Endodermal cell (in vitro differentiated cells): ENCODE data around the gene UGT1A7. TPM values are rescaled to one million over a fixed set of nuclear protein-coding genes. Genes with fewer than 3 reads are reported as not detected.
"Not testable (repeated sequence)": the region's sequence is repeated elsewhere in the genome, so short reads cannot be mapped to it uniquely, and the experiment has no call there.

Experiments
- DNase-seq: peaks from one replicate; pipeline ENCODE4 v3.0.0-alpha.2; 2017
- H3K27ac ChIP-seq: 2 replicates; pipeline ENCODE4 v1.5.1; 2013; ENCODE audit warnings: mild to moderate bottlenecking, low read depth, low read length, moderate library complexity
- H3K27me3 ChIP-seq: 2 replicates; pipeline ENCODE4 v1.6.1; 2013; ENCODE audit warnings: mild to moderate bottlenecking, low read length, moderate library complexity; ENCODE audit not compliant: insufficient read depth, control insufficient read depth, poor library complexity, severe bottlenecking
- H3K36me3 ChIP-seq: 2 replicates; pipeline ENCODE4 v1.7.0; 2013; ENCODE audit warnings: mild to moderate bottlenecking, low read length, moderate library complexity; ENCODE audit not compliant: control insufficient read depth, insufficient read depth
- H3K4me1 ChIP-seq: one replicate; pipeline ENCODE4 v1.7.0; 2013; ENCODE audit warnings: low read length; ENCODE audit not compliant: control insufficient read depth, insufficient read depth
- H3K4me3 ChIP-seq: 2 replicates; pipeline ENCODE4 v1.5.1; 2013; ENCODE audit warnings: mild to moderate bottlenecking, low read length, moderate library complexity
- H3K9ac ChIP-seq: 2 replicates; pipeline ENCODE4 v1.6.1; 2013; ENCODE audit warnings: mild to moderate bottlenecking, low read length, moderate library complexity; ENCODE audit not compliant: poor library complexity, severe bottlenecking; ENCODE audit errors: extremely low read depth
- H3K9me3 ChIP-seq: 2 replicates; pipeline ENCODE4 v1.6.1; 2013; ENCODE audit warnings: mild to moderate bottlenecking, low read length, moderate library complexity; ENCODE audit not compliant: control insufficient read depth
- H3K27ac Mint-ChIP-seq: 2 replicates; pipeline ENCODE4 v1.8.0; 2020; ENCODE audit warnings: mixed read lengths
- H3K27me3 Mint-ChIP-seq: 2 replicates; pipeline ENCODE4 v1.8.0; 2021; ENCODE audit warnings: mild to moderate bottlenecking, mixed read lengths; ENCODE audit not compliant: insufficient read depth
- H3K36me3 Mint-ChIP-seq: 2 replicates; pipeline ENCODE4 v1.8.0; 2020; ENCODE audit warnings: low read depth, mixed read lengths
- H3K4me1 Mint-ChIP-seq: 2 replicates; pipeline ENCODE4 v1.8.0; 2020; ENCODE audit warnings: mixed read lengths
- H3K4me3 Mint-ChIP-seq: 2 replicates; pipeline ENCODE4 v1.8.0; 2020; ENCODE audit warnings: mild to moderate bottlenecking, moderate library complexity, mixed read lengths
- H3K9me3 Mint-ChIP-seq: 2 replicates; pipeline ENCODE4 v1.8.0; 2020; ENCODE audit warnings: mild to moderate bottlenecking, mixed read lengths
- CTCF ChIP-seq: fragments of 200-600 bp; sonication (generic); conservative IDR thresholded peaks from 2 replicates; pipeline ENCODE4 v1.5.0; 2021; ENCODE audit warnings: antibody characterized with exemption, mild to moderate bottlenecking
- WGBS, 2 experiments: methylation state at CpG; one replicate each; pipeline versions ENCODE4 v1.1.5 to v1.1.7; 2013; ENCODE audit warnings: missing lambda C conversion rate in 2 of 2, mixed read lengths in 1 of 2; ENCODE audit not compliant: insufficient coverage in 1 of 2, insufficient read length in 1 of 2; 5-methylcytosine and 5-hydroxymethylcytosine counted together
- total RNA-seq, 2 donors: library from RNA; stranded (reverse); fragmentation: NEBNext Ultra II Directional in 1 of 2; extraction: Animal tissue kit (Norgen Biotek cat#: 25700) in 1 of 2; gene quantifications; 2 replicates in 1 of 2; 3 replicates in 1 of 2; pipeline ENCODE4 v1.2.1, GENCODE V29; 2021

Gene UGT1A7
- total RNA-seq, 2 donors from 2014 or later: not detected

- no peaks in the 10 kb centered on the region for H3K4me1 ChIP-seq
- 94% methylated on average over 2 of the region's 2 CpGs; no CpG with 5 or more reads in 1 of the 2 experiments for WGBS, 2 experiments
- no peak for TF ChIP-seq CTCF
- Mint-ChIP-seq H3K4me3 (no peak overlapping the region), H3K36me3 (no peaks in the 10 kb centered on the region), H3K4me1 (no peaks in the 10 kb centered on the region), H3K9me3 (peaks cover 17% of the 10 kb centered on the region), H3K27me3 (peaks cover 2% of the 10 kb centered on the region), H3K27ac (no peak overlapping the region)
- H3K27me3 ChIP-seq: no peaks in the 10 kb centered on the region
- H3K9ac ChIP-seq: no peak overlapping the region
- no peak overlapping the region for H3K4me3 ChIP-seq
- no peak for DNase-seq
- H3K27ac ChIP-seq: no peak overlapping the region
- H3K9me3 ChIP-seq: no peaks in the 10 kb centered on the region
- H3K36me3 ChIP-seq: no peaks in the 10 kb centered on the region
Measured at GRCh38 chr2:233651430-233651829, 30.3 kb upstream of the UGT1A7 start.

DNA sequence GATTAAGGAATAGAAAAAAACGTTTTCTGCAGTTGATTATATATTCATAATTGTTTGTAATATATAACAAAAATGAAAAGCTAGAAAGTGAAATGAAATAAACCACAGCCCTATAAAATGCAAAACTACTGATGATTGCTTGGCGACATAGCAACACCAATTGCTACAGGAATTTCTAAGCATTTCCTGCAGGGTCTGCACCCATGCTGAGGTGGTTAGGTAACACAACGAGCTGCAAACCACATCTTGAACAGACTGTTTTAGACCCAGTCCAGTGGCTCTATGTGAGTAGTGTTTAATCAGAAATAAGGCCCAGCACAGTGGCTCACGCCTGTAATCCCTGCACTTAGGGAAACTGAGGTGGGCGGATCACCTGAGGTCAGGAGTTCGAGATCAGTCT is 27.2 kb upstream of the UGT1A7 start:
- no peaks in the 10 kb centered on the region for H3K36me3 Mint-ChIP-seq
- Histone ChIP-seq H3K4me1 (no peaks in the 10 kb centered on the region), H3K36me3 (no peaks in the 10 kb centered on the region), H3K27ac (no peak overlapping the region), H3K9me3 (no peaks in the 10 kb centered on the region), H3K4me3 (no peak overlapping the region), H3K27me3 (peaks cover 6% of the 10 kb centered on the region), H3K9ac (no peak overlapping the region)
- H3K4me1 Mint-ChIP-seq: no peaks in the 10 kb centered on the region
- no peak for DNase-seq
- H3K27me3 Mint-ChIP-seq: peaks cover 4% of the 10 kb centered on the region
- TF ChIP-seq CTCF: no peak
- 79 to 81% methylated on average over 5 of the region's 6 CpGs for WGBS, 2 experiments
- H3K27ac Mint-ChIP-seq: no peak overlapping the region
- no peaks in the 10 kb centered on the region for H3K9me3 Mint-ChIP-seq
- H3K4me3 Mint-ChIP-seq: no peak overlapping the region

DNA sequence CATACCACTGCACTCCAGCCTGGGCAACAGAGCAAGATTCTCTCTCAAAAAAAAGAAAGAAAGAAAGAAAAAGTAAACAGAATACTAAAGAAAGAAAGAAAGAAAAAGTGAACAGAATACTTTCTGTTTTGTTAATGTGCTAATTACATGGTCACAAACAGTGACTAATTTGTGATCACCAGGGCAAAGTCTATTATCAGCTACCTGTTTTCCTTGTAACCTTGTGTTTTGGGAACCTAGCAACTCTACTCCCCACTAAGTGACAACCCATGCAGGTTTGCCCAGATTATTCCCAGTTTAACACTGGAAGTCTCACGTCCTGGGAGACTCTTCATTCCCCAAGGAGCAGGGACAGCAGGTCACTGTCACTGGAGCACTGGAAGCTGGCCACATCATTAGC is 26.7 kb upstream of the UGT1A7 start:
- WGBS, 2 experiments: 77% methylated on average over 1 of the region's 1 CpG; no CpG with 5 or more reads in 1 of the 2 experiments
- Mint-ChIP-seq H3K4me3 (no peak overlapping the region), H3K27ac (no peak overlapping the region), H3K27me3 (peaks cover 9% of the 10 kb centered on the region), H3K9me3 (no peaks in the 10 kb centered on the region), H3K36me3 (no peaks in the 10 kb centered on the region), H3K4me1 (no peaks in the 10 kb centered on the region)
- no peaks in the 10 kb centered on the region for H3K9me3 ChIP-seq
- peaks cover 11% of the 10 kb centered on the region for H3K27me3 ChIP-seq
- no peaks in the 10 kb centered on the region for H3K4me1 ChIP-seq
- no peaks in the 10 kb centered on the region for H3K36me3 ChIP-seq
- no peak overlapping the region for H3K4me3 ChIP-seq
- H3K9ac ChIP-seq: no peak overlapping the region
- no peak for TF ChIP-seq CTCF
- DNase-seq: no peak
- no peak overlapping the region for H3K27ac ChIP-seq

DNA sequence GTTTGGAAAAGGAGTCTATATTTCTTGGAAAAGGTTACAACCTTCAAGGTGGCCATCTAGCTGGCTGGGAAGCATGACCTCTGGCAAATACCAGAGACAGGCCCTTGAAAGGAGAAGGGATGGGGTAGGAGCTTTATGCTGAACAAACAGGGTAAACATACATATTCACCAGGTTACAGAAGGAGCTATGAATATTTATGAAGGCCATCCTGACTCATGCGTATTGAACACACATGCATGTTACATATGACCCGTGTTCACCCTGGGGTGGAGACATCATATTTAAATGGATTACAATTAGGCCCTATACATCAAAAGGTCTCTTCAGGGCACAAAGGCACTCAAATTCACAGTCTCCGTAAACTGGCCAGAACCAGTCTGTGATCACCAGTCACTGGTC is 25.8 kb upstream of the UGT1A7 start:
- H3K27me3 Mint-ChIP-seq, H3K27ac Mint-ChIP-seq: not testable (repeated sequence)
- WGBS, 2 experiments: 83% methylated on average over 2 of the region's 3 CpGs; no CpG with 5 or more reads in 1 of the 2 experiments

More for the DNA sequence above, 25.8 kb upstream of the UGT1A7 start:
- DNase-seq, H3K9me3 Mint-ChIP-seq, H3K36me3 ChIP-seq, H3K4me1 Mint-ChIP-seq, H3K4me3 ChIP-seq, H3K4me3 Mint-ChIP-seq, H3K27ac ChIP-seq, H3K4me1 ChIP-seq, H3K9me3 ChIP-seq, H3K36me3 Mint-ChIP-seq, H3K9ac ChIP-seq: not testable (repeated sequence)
- peaks cover 14% of the 10 kb centered on the region for H3K27me3 ChIP-seq
